Transverse colon (tissue), 4 donors: ENCODE data around the gene STAM.
A peak's percentile ranks its signal among the peaks of the same experiment; 100 is the strongest.

ENCODE experiments used
- CTCF ChIP-seq, 5 experiments: fragments of 200-600 bp in 3 of 5; fragments of 450-650 bp in 2 of 5; sonication (generic) in 3 of 5; IDR thresholded peaks; 1 replicate in 2 of 5; 2 replicates in 3 of 5; pipeline ENCODE4 v1.5.1; 2016 to 2017; ENCODE audit warnings: antibody characterized with exemption in 5 of 5, inconsistent platforms in 3 of 5, mild to moderate bottlenecking in 2 of 5, moderate library complexity in 1 of 5
- POLR2A ChIP-seq: fragments of 450-650 bp; IDR thresholded peaks from one replicate; pipeline ENCODE4 v1.6.1; 2016; ENCODE audit warnings: antibody characterized with exemption, mild to moderate bottlenecking, moderate library complexity
- POLR2AphosphoS5 ChIP-seq, 3 donors: sonication (generic); formaldehyde crosslinking; IDR thresholded peaks; one replicate each; pipeline ENCODE4 v1.6.1; 2016; ENCODE audit warnings: antibody characterized with exemption in 3 of 3

- TF ChIP-seq CTCF (IDR thresholded peaks at IDR 0.05) (no peak), POLR2A (peak; percentile 78), POLR2AphosphoS5 (IDR thresholded peaks at IDR 0.05) (peak; percentile 55 to 77 (median 65))
These were observed at the start of gene STAM for GRCh38 chr10:17643755-17644484.
